GM12801 (cell line): ENCODE data around the gene CACNA1E.

Experiments
- TF ChIP-seq, protein P1 (sequence below): IDR thresholded peaks from one replicate; pipeline ENCODE4 v1.5.1; 2011; ENCODE audit warnings: control low read depth; ENCODE audit not compliant: insufficient read length; ENCODE audit errors: extremely low read depth

CACNA1E gene

DNA sequence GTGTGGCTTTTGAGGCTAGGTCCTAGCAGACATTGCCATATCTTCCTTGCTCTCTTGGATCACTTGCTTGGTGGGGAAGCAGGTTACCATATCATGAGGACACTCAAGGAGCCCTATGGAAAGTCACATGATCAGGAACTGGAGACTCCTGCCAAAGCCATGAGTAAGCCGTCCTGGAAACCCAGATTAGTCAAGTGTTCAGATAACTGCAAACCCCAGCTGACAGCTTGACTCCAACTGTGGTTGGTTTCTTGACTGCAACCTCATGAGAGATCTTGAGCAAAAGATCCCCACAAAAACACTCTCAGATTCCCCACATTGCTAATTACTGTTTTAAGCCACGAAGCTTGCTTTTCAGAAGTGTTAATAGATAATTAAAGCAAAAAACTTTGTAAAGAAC, 58.6 kb downstream of the CACNA1E start:
- TF ChIP-seq, protein P1, sequence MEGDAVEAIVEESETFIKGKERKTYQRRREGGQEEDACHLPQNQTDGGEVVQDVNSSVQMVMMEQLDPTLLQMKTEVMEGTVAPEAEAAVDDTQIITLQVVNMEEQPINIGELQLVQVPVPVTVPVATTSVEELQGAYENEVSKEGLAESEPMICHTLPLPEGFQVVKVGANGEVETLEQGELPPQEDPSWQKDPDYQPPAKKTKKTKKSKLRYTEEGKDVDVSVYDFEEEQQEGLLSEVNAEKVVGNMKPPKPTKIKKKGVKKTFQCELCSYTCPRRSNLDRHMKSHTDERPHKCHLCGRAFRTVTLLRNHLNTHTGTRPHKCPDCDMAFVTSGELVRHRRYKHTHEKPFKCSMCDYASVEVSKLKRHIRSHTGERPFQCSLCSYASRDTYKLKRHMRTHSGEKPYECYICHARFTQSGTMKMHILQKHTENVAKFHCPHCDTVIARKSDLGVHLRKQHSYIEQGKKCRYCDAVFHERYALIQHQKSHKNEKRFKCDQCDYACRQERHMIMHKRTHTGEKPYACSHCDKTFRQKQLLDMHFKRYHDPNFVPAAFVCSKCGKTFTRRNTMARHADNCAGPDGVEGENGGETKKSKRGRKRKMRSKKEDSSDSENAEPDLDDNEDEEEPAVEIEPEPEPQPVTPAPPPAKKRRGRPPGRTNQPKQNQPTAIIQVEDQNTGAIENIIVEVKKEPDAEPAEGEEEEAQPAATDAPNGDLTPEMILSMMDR = no peak

DNA sequence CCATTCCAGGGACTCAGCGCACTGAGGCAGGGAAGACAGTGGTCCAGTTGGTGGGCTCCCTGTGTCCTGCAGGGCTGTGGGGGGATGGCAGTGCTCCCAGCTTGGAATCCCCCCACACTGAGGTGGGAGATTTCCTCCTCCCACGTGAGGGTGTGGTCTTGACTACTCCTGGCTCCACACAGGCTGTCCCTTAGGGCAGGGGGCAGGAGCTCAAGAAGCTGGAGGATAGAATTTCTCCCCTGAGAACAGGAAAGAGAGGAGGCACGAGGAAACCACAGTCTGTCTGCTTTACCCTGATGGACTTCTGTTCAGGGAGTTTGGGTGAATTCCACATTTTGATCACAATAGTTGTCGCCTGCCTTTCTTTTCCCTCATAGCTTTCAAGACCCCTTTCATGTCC, 62.1 kb downstream of the CACNA1E start:
- TF ChIP-seq, protein P1 = no peak

DNA sequence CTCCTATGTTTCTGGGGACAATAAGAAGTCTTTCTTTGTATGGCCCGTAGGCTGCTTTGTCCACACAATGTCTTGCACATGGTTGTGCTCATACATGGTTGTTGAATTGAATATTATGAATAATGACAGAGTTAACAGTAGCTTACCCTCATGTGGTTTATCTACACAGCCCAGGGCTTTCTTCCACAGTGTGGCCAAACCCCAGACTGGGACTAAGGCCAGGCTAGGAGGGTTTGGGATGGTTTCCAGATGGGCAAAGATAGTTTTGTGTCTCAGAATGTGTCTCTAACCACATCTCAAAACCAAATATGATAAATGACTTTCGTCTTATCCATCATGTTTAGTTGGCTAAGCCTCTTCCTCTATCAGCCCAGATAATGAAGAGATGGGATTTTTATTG, 65.2 kb downstream of the CACNA1E start:
- TF ChIP-seq, protein P1 = no peak

DNA sequence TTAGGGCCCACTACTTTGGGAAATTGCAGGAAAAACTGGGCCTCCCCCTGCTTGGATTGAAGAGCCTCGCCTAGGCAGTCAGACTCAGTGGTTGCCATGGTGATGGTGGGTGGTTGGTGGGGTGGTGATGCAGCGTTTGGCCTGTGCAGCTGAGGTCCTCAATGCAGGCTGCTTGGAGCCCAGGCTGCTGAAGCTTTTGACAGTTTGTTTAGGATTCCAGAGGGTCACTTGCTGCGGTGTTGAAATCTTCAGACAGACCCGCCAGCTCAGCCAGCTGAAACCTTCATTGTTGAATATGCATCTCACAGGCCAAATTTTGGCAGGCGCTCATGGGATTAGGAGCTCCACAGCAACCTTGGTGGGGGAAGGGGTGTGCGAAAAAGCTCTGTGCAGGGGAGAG, 67.9 kb downstream of the CACNA1E start:
- TF ChIP-seq, protein P1 = no peak

DNA sequence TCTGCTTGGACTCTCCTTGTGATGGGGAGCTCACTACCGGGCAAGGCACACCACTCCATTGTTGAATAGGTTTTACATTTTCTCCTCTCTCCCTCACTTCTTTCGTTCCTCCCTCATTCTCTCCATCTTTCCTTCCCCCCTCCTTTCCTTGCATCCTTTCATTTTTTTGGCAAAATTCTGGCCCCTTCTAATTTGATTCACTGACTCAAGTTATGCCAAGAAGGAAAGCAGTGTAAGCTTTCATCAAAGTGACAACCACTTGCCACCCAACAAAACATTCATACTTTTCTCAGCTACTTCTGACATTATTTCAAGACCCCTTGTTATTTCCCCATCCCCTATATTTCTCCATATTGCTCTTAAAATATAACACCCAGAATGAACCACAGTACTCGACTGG, 68.4 kb downstream of the CACNA1E start:
- TF ChIP-seq, protein P1 = no peak

DNA sequence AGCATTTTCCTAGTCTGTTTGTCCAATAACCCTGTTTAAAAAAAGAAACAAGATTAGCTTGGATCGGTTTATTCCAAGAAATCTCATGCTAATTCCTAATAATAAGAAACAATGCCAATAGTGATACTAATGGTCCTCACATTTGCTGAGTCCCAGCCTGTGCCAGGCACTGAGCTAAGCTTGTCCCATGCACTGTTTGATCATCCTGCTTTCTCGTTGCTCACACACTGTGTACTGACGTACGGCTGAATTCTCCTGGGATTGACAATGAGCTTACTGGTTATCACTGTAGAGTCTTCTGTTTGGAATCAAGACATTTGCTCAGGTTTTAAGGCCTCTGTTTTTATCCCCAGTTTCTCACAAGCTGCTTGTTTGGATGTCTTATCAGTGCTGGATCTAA, 71.1 kb downstream of the CACNA1E start:
- TF ChIP-seq, protein P1 = no peak

DNA sequence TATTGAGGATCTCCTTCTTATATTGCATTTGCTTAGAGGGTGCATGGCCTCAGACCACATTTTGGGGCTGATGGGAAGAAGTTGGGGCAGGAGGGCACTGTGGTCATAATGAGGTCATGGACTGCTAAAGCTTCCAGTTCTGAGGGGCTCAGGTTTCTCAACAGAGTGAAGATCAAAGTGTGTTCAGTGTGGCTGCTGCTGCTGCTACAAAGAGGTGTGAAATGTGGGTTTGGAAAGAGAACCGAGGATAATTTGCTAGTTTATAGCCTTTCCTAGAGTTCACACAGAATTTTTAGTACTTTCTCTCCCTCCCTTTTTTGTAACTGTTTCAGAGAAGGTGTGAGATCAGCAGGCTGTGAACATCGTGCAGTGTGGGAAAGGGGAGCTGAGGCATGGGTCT, 73.3 kb downstream of the CACNA1E start:
- TF ChIP-seq, protein P1 = no peak

DNA sequence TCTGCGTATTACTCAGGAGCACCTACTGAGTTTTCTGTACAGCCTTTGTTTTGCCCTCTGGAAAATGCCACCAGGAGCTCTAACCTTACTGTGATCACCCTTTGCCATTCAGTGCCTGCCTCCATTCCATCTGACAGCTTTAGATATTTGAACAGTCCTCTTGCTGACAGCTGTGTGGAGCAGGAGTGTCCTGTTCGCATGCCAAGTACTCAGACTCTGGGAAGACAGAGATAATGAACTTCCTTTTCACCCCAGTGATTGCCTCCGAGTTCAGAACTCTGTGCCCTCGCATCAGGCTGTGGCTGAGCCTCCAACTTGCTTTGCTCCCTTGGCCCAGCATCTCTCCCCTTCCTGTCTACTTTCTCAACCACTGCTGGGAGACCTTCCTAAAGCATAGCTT, 74.0 kb downstream of the CACNA1E start:
- TF ChIP-seq, protein P1 = no peak
